Right lobe of liver (tissue), 4 donors: ENCODE results near the gene AARS1.

Experiments
- CTCF ChIP-seq, 4 donors: fragments of 200-600 bp in 3 of 4; fragments of 450-650 bp in 1 of 4; IDR thresholded peaks; one replicate each; pipeline versions ENCODE4 v1.5.1 to v1.8.0; 2016 to 2022; ENCODE audit warnings: antibody characterized with exemption in 4 of 4, mild to moderate bottlenecking in 2 of 4
- POLR2A ChIP-seq: fragments of 450-650 bp; IDR thresholded peaks from one replicate; pipeline ENCODE4 v1.6.1; 2017; ENCODE audit warnings: antibody characterized with exemption, mild to moderate bottlenecking
- donor health status: DM: no; HTN: no; CAD: no.
- donor health status: DM: no; HTN: no; CAD: no.
- donor health status: DM: no; HTN: yes; CAD: no.

GRCh38 chr16:70271696-70272095 is 17.6 kb downstream of the AARS1 start:
- TF ChIP-seq CTCF (IDR thresholded peaks at IDR 0.05), result no peak
- no peak for TF ChIP-seq POLR2A
